ENCODE data around the gene ARL9. TPM values are rescaled to one million over a fixed set of nuclear protein-coding genes. Genes with fewer than 3 reads are reported as not detected.

ARL9 gene
- total RNA-seq, 4 donors from 2014 or later: 0.46 TPM; not detected in 3

DNA sequence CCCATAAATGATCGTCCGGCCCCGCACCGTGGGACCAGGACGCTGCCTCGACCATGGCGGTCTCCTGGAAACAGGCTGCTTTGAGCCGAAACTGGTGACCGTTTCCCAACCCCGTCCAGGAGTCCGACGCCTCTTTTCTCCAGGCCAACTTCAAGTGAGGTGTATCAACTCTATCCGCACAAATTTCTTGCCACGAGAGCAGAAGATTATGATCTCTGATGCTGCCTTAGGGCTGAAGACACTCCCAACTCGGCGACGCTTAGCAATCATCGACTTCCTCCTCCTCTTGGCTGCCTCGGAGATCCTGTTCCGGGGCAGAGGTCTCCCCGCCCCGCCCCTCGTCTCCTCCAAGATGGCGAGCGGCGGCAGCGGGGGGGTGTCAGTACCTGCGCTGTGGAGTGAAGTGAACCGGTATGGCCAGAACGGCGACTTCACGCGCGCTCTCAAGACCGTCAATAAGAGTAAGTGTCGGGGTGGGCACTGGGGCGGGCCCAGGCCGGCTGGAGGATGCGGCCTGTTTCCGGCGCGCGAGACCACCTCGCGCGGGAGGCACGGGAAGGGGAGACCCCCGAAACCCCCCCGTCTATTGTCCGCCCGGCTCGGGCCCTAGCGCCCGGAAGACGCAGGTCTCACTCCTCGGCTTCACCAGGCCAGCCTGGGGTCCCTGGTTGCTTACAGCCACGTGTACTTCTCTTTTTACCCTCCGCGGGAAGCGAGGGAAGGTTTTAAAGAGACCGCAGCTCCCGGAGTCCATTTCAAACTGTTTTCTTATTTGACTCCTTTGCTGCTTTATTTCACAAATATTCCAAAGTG, 38.1 kb upstream of the ARL9 start, which contains the start of gene SRP72:
Gene SRP72, plus strand, starts transcription at position 334 of the 813 bp plus-strand sequence. Its CDS starts 19 bp downstream, at position 353.
- Histone ChIP-seq H3K9me3 (no peaks in the 10 kb centered on the region), H3K36me3 (peaks cover 0 to 27% of the 10 kb centered on the region in 2 donors), H3K4me3 (peak within 1 kb of the TSS; percentile 91 to 100 (median 100)), H3K27me3 (no peaks in the 10 kb centered on the region), H3K4me1 (peaks cover 38 to 41% of the 10 kb centered on the region in 2 donors), H3K27ac (peak within 1 kb of the TSS; percentile 93 to 97 (median 95))
- intact Hi-C loops (cut with DNase I; ENCODE audit: low total_unique reads) (loop anchor here (1.0 to 10.0 kb wide), 3 partner anchors 32 to 80 kb away; partner anchors contain the start of genes AASDH and PPAT), in situ Hi-C loops (cut with MboI; ENCODE audit: low sequenced_read_pairs in 4 of 4) (loop anchor here in 1 of 4 donors (25.0 kb wide), 1 partner anchor 520 kb away; the partner anchor contains the start of genes NOA1 and POLR2B)
- peak; percentile 79 to 81 for DNase-seq
- TF ChIP-seq, protein P1, sequence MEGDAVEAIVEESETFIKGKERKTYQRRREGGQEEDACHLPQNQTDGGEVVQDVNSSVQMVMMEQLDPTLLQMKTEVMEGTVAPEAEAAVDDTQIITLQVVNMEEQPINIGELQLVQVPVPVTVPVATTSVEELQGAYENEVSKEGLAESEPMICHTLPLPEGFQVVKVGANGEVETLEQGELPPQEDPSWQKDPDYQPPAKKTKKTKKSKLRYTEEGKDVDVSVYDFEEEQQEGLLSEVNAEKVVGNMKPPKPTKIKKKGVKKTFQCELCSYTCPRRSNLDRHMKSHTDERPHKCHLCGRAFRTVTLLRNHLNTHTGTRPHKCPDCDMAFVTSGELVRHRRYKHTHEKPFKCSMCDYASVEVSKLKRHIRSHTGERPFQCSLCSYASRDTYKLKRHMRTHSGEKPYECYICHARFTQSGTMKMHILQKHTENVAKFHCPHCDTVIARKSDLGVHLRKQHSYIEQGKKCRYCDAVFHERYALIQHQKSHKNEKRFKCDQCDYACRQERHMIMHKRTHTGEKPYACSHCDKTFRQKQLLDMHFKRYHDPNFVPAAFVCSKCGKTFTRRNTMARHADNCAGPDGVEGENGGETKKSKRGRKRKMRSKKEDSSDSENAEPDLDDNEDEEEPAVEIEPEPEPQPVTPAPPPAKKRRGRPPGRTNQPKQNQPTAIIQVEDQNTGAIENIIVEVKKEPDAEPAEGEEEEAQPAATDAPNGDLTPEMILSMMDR (IDR thresholded peaks at IDR 0.05 in 4 of 5, conservative IDR thresholded peaks at IDR 0.05 in 1 of 5): no peak
- peak; percentile 35 to 62 for TF ChIP-seq POLR2A (IDR thresholded peaks at IDR 0.05)
- peak; percentile 97 for ATAC-seq

DNA sequence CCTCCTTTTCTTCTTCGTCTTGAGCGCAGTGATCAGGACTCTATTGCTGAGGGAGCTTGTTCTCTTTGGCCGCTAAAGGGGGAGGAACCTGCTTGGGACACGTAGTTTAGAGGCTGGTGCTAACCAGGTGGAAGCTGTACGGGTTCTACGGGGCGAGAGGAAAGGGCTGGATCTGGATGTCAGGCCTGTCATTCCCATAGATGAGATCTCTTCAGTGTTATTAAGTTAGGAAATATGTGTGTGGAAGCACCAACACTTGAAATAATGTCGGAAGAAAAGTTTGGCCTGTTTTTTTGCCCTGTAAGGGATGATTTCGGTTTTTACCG, 37.5 kb upstream of the ARL9 start:
- Histone ChIP-seq H3K27ac (peak overlapping the region; percentile 93 to 97 (median 95)), H3K9me3 (no peaks in the 10 kb centered on the region), H3K4me3 (peak overlapping the region; percentile 91 to 100 (median 100)), H3K27me3 (no peaks in the 10 kb centered on the region), H3K36me3 (peaks cover 0 to 27% of the 10 kb centered on the region in 2 donors), H3K4me1 (peaks cover 38 to 41% of the 10 kb centered on the region in 2 donors)
- no peak for DNase-seq
- TF ChIP-seq POLR2A (IDR thresholded peaks at IDR 0.05): no peak
- TF ChIP-seq, protein P1 (IDR thresholded peaks at IDR 0.05 in 4 of 5, conservative IDR thresholded peaks at IDR 0.05 in 1 of 5): no peak
- intact Hi-C loops (cut with DNase I; ENCODE audit: low total_unique reads): loop anchor here (10.0 kb wide), 1 partner anchor 77 kb away; no protein-coding TSS in a partner anchor
- in situ Hi-C loops (cut with MboI; ENCODE audit: low sequenced_read_pairs in 4 of 4): loop anchor here in 1 of 4 donors (25.0 kb wide), 1 partner anchor 519 kb away; the partner anchor contains the start of genes NOA1 and POLR2B
- ATAC-seq: peak; percentile 24 to 28

DNA sequence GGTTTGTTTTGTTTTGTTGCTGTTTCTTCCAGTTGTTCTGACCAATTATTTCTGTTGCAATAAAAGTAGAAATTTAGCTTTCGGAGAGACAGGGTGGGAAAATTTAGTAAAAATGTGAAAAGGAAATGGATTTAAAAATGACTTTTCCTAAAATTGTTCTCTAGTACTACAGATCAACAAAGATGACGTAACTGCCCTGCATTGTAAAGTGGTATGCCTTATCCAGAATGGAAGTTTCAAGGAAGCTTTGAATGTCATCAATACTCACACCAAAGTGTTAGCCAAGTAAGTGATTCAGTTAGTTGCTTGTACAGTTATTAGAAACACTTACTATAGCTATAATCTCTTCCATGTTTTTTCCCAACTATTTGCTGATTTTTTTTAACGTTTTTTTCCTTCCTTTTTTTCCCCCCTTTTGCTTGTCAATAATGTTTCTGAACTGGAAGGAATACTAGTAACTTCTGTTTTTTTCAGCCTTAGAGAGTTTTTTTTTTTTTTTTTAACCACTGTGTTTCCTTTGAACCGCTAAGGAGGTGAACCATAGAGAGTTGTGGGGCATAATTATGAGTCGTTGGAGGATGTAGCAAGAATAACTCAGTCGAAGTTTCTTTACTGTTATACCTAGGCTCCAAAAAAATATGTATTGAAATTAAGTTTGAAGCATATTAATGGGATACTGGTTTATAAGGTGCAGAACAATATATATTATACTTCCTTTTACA, 35.9 kb upstream of the ARL9 start:
- in situ Hi-C loops (cut with MboI; ENCODE audit: low sequenced_read_pairs in 4 of 4) (loop anchor here in 1 of 4 donors (25.0 kb wide), 1 partner anchor 518 kb away; the partner anchor contains the start of genes NOA1 and POLR2B), intact Hi-C loops (cut with DNase I; ENCODE audit: low total_unique reads) (loop anchor here (10.0 kb wide), 1 partner anchor 75 kb away; no protein-coding TSS in a partner anchor)
- Histone ChIP-seq H3K4me3 (no peak overlapping the region), H3K27me3 (no peaks in the 10 kb centered on the region), H3K36me3 (peaks cover 0 to 38% of the 10 kb centered on the region in 2 donors), H3K9me3 (no peaks in the 10 kb centered on the region), H3K27ac (no peak overlapping the region), H3K4me1 (peaks cover 31 to 34% of the 10 kb centered on the region in 2 donors)
- TF ChIP-seq, protein P1 (IDR thresholded peaks at IDR 0.05 in 4 of 5, conservative IDR thresholded peaks at IDR 0.05 in 1 of 5): no peak
- no peak for TF ChIP-seq POLR2A (IDR thresholded peaks at IDR 0.05)
- no peak for DNase-seq
- ATAC-seq: no peak

DNA sequence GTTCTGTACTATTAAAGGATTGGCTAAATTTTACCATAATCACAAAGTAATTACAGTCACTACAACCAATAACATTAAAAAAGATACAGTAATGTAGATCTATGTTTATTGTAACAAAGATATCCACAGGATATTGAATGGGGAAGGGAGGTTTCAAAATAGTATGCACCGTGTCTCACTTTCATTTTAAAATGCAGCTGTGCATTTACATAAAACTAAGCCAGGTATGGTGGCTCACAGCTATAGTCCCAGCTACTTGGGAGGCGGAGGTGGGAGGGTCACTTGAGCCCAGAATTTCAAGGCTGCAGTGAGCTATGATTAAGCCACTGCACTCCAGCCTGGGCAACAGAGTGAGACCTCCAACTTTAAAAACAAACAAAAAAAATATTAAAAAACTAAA, 29.7 kb upstream of the ARL9 start:
- TF ChIP-seq, protein P1 (IDR thresholded peaks at IDR 0.05 in 4 of 5, conservative IDR thresholded peaks at IDR 0.05 in 1 of 5): no peak
- TF ChIP-seq POLR2A (IDR thresholded peaks at IDR 0.05): no peak
- in situ Hi-C loops (cut with MboI; ENCODE audit: low sequenced_read_pairs in 4 of 4) (no loop called here), intact Hi-C loops (cut with DNase I; ENCODE audit: low total_unique reads) (no loop called here)
- Histone ChIP-seq H3K27me3 (no peaks in the 10 kb centered on the region), H3K4me1 (no peaks in the 10 kb centered on the region), H3K9me3 (no peaks in the 10 kb centered on the region), H3K4me3 (no peak overlapping the region), H3K27ac (no peak overlapping the region), H3K36me3 (peaks cover 0 to 90% of the 10 kb centered on the region in 2 donors)
- DNase-seq: no peak
- no peak for ATAC-seq
